Measurements from ENCODE around the gene CIT.

Gene CIT

DNA sequence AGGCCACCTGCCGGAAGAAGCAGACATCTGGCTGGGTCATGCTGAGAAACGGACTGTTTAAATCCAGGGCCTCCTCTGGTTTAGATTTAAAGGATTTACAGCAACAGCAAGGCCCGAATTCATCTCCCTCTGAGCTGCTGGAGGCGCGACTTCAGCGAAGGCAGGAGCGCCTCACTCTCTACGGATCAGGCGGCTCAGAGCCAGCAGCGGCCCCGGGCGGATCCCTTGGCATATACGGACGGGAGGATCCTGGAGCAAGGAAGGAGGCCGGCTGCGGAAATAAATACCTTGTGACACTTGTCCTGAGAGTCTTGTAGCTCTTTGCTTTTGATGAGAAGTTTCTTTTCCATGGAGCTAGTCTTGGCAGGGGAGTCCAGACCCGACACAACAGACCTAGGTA, 92.4 kb downstream of the CIT start:
- no peak for TF ChIP-seq FOXP2 (optimal IDR thresholded peaks at IDR 0.05; ENCODE audit: borderline replicate concordance, extremely low read depth, extremely low read length, insufficient read depth)
- no peak for TF ChIP-seq POLR2AphosphoS5 (IDR thresholded peaks at IDR 0.05; ENCODE audit: low read depth, low read length)
- TF ChIP-seq, protein P1, sequence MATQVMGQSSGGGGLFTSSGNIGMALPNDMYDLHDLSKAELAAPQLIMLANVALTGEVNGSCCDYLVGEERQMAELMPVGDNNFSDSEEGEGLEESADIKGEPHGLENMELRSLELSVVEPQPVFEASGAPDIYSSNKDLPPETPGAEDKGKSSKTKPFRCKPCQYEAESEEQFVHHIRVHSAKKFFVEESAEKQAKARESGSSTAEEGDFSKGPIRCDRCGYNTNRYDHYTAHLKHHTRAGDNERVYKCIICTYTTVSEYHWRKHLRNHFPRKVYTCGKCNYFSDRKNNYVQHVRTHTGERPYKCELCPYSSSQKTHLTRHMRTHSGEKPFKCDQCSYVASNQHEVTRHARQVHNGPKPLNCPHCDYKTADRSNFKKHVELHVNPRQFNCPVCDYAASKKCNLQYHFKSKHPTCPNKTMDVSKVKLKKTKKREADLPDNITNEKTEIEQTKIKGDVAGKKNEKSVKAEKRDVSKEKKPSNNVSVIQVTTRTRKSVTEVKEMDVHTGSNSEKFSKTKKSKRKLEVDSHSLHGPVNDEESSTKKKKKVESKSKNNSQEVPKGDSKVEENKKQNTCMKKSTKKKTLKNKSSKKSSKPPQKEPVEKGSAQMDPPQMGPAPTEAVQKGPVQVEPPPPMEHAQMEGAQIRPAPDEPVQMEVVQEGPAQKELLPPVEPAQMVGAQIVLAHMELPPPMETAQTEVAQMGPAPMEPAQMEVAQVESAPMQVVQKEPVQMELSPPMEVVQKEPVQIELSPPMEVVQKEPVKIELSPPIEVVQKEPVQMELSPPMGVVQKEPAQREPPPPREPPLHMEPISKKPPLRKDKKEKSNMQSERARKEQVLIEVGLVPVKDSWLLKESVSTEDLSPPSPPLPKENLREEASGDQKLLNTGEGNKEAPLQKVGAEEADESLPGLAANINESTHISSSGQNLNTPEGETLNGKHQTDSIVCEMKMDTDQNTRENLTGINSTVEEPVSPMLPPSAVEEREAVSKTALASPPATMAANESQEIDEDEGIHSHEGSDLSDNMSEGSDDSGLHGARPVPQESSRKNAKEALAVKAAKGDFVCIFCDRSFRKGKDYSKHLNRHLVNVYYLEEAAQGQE (IDR thresholded peaks at IDR 0.05; ENCODE audit: insufficient read depth in 1 of 2, low read depth in 2 of 2, low read length in 2 of 2) = no peak
- no peak for TF ChIP-seq TAF1 (IDR thresholded peaks at IDR 0.05; ENCODE audit: borderline replicate concordance, insufficient read depth, low read length)
- TF ChIP-seq SIN3A (IDR thresholded peaks at IDR 0.05; ENCODE audit: borderline replicate concordance, insufficient read depth, low read length) = no peak

DNA sequence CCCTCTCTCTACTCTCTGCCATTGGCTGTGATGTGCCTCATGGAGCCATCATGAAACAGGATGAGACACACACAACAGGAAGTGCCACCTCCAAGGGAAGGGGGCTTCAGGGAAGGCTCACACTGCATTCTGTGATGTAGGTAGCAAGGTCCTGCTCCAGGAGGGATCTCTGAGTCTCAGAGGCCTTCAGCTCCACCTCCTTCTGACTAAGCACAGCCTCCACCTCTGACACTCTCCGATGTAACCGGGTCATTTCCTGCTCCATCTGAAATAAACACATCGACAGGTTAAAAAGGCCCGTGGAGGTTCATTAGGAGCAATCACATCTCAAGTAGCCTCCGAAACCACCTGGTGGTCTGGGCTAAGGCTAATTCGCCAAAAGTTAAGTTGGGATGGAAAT, 93.3 kb downstream of the CIT start:
- TF ChIP-seq FOXP2 (optimal IDR thresholded peaks at IDR 0.05; ENCODE audit: borderline replicate concordance, extremely low read depth, extremely low read length, insufficient read depth) (no peak), TAF1 (IDR thresholded peaks at IDR 0.05; ENCODE audit: borderline replicate concordance, insufficient read depth, low read length) (no peak), SIN3A (IDR thresholded peaks at IDR 0.05; ENCODE audit: borderline replicate concordance, insufficient read depth, low read length) (no peak), POLR2AphosphoS5 (IDR thresholded peaks at IDR 0.05; ENCODE audit: low read depth, low read length) (no peak)
- TF ChIP-seq, protein P1 (IDR thresholded peaks at IDR 0.05; ENCODE audit: insufficient read depth in 1 of 2, low read depth in 2 of 2, low read length in 2 of 2) = no peak

DNA sequence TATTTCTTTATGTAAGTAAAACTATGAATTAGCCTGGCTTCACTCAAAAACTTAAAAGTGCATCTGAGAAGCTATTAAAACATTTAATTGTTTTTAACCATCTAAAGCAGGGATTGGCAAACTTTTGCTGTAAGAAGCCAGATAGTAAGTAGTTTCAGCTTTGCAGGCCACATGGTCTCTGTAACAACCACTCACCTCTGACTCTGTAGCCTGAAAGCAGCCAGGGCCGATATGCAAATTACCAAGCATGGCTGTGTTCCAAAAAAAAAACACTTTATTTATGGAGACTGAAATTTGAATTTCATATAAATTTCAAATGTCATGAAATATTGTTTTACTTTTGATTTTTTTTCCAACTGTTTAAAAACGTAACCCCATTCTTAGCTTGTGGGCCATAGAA, 95.3 kb downstream of the CIT start:
- no peak for TF ChIP-seq TAF1 (IDR thresholded peaks at IDR 0.05; ENCODE audit: borderline replicate concordance, insufficient read depth, low read length)
- TF ChIP-seq FOXP2 (optimal IDR thresholded peaks at IDR 0.05; ENCODE audit: borderline replicate concordance, extremely low read depth, extremely low read length, insufficient read depth) = no peak
- no peak for TF ChIP-seq SIN3A (IDR thresholded peaks at IDR 0.05; ENCODE audit: borderline replicate concordance, insufficient read depth, low read length)
- TF ChIP-seq POLR2AphosphoS5 (IDR thresholded peaks at IDR 0.05; ENCODE audit: low read depth, low read length) = no peak
- TF ChIP-seq, protein P1 (IDR thresholded peaks at IDR 0.05; ENCODE audit: insufficient read depth in 1 of 2, low read depth in 2 of 2, low read length in 2 of 2) = no peak

DNA sequence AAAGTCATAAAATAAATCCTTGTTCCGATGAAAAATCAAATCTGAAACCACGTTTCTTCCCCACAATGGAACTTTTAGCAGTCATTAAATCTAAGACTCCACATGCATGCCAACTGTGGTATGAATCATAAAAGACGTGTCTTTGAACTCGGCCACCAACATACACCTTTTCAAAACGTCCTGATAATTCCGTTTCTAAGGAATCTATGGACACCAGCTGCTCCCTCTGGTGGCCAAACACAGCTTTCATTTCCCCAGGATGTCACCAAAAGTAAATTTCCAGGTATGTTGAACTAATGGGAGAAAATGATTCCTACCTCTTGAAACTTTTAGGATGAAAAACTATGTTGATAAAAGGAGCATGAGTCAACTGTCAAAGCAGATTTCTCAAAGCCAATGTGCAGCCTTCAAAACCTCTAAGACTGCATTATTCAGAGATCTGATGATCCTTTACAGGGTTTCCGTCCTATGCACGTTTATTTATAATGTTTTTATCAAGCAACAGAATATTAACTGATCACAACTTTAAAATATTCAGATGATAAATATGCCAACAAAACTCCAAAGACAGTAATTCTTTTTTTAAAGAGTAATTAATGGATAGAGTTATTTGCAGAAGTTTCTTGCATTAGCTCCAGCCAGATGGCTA, 96.2 kb downstream of the CIT start:
- TF ChIP-seq, protein P1 (IDR thresholded peaks at IDR 0.05; ENCODE audit: insufficient read depth in 1 of 2, low read depth in 2 of 2, low read length in 2 of 2) = no peak
